NB4 (cell line): ENCODE data around the gene GALNT2.

ENCODE experiments used
- CTCF ChIP-seq: IDR thresholded peaks from one replicate; pipeline ENCODE4 v1.5.1; 2012; ENCODE audit warnings: low read depth, low read length
- MAX ChIP-seq: IDR thresholded peaks from 2 replicates; pipeline ENCODE4 v1.6.1; 2011; ENCODE audit warnings: low read depth, low read length
- POLR2A ChIP-seq: IDR thresholded peaks from 2 replicates; pipeline ENCODE4 v1.6.1; 2011; ENCODE audit warnings: mild to moderate bottlenecking; ENCODE audit not compliant: insufficient read length; ENCODE audit errors: extremely low read depth

- no peak for TF ChIP-seq POLR2A
- no peak for TF ChIP-seq CTCF
- TF ChIP-seq MAX: no peak
These were observed 232.4 kb downstream of the GALNT2 start for GRCh38 chr1:230299191-230300006.
